ENCODE measurements around the gene P4HTM.

P4HTM gene

GRCh38 chr3:48962939-48963338 lies 27.1 kb upstream of the P4HTM start:
- H3K36me3 ChIP-seq (ENCODE audit: control insufficient read depth, insufficient read depth, low read length): peaks cover 6% of the 10 kb centered on the region
- DNase-seq: no peak
- no peak overlapping the region for H3K4me3 ChIP-seq (ENCODE audit: low read length)
- no peak overlapping the region for H4K5ac ChIP-seq (ENCODE audit: low read length)
- H3K27me3 ChIP-seq (ENCODE audit: insufficient read depth, low read length, poor library complexity): no peaks in the 10 kb centered on the region
- no peak overlapping the region for H3K23ac ChIP-seq (ENCODE audit: low read length)
- H4K8ac ChIP-seq (ENCODE audit: low read depth, low read length): no peak overlapping the region
- H3K27ac ChIP-seq (ENCODE audit: low read depth, low read length): no peak overlapping the region
- no peak overlapping the region for H3K4me2 ChIP-seq (ENCODE audit: low read length)
- H3K9ac ChIP-seq (ENCODE audit: low read length): no peak overlapping the region
- peaks cover 11% of the 10 kb centered on the region for H3K79me1 ChIP-seq (ENCODE audit: low read length)
- no CpG with 5 or more reads among the region's 4 CpGs for WGBS (ENCODE audit: extremely low coverage, insufficient coverage, low lambda C conversion rate)
- no peak overlapping the region for H3K4ac ChIP-seq (ENCODE audit: low read depth, low read length)
- H2BK5ac ChIP-seq (ENCODE audit: low read length): no peak overlapping the region
- H2BK15ac ChIP-seq (replicated peaks; ENCODE audit: low read depth): no peak overlapping the region
- no peak overlapping the region for H3K56ac ChIP-seq (ENCODE audit: low read length)
- H3K79me2 ChIP-seq (ENCODE audit: control insufficient read depth, insufficient read depth, low read length): peaks cover 4% of the 10 kb centered on the region
- H2BK120ac ChIP-seq (ENCODE audit: low read depth, low read length): no peak overlapping the region
- H3K4me1 ChIP-seq (ENCODE audit: control insufficient read depth, low read depth, low read length): no peaks in the 10 kb centered on the region
- no peak overlapping the region for H3K18ac ChIP-seq (ENCODE audit: low read length)
- H2AK5ac ChIP-seq (ENCODE audit: low read length): no peak overlapping the region

- Histone ChIP-seq H2BK15ac (replicated peaks; ENCODE audit: low read depth) (no peak overlapping the region), H3K27ac (ENCODE audit: low read depth, low read length) (no peak overlapping the region), H2AK5ac (ENCODE audit: low read length) (no peak overlapping the region), H3K56ac (ENCODE audit: low read length) (no peak overlapping the region), H2BK5ac (ENCODE audit: low read length) (no peak overlapping the region), H3K79me1 (ENCODE audit: low read length) (peaks cover 10% of the 10 kb centered on the region), H3K4ac (ENCODE audit: low read depth, low read length) (no peak overlapping the region), H4K5ac (ENCODE audit: low read length) (no peak overlapping the region), H3K23ac (ENCODE audit: low read length) (no peak overlapping the region), H3K27me3 (ENCODE audit: insufficient read depth, low read length, poor library complexity) (no peaks in the 10 kb centered on the region), H3K4me3 (ENCODE audit: low read length) (no peak overlapping the region), H2BK120ac (ENCODE audit: low read depth, low read length) (no peak overlapping the region), H3K36me3 (ENCODE audit: control insufficient read depth, insufficient read depth, low read length) (peaks cover 6% of the 10 kb centered on the region), H3K4me2 (ENCODE audit: low read length) (no peak overlapping the region), H3K4me1 (ENCODE audit: control insufficient read depth, low read depth, low read length) (no peaks in the 10 kb centered on the region), H3K18ac (ENCODE audit: low read length) (no peak overlapping the region), H3K9ac (ENCODE audit: low read length) (no peak overlapping the region), H4K8ac (ENCODE audit: low read depth, low read length) (no peak overlapping the region), H3K79me2 (ENCODE audit: control insufficient read depth, insufficient read depth, low read length) (peaks cover 4% of the 10 kb centered on the region)
- DNase-seq: no peak
- WGBS (ENCODE audit: extremely low coverage, insufficient coverage, low lambda C conversion rate): no CpG with 5 or more reads among the region's 2 CpGs
These were observed 26.4 kb upstream of the P4HTM start for GRCh38 chr3:48963591-48963990.

GRCh38 chr3:48966367-48966766 lies 23.7 kb upstream of the P4HTM start:
- Histone ChIP-seq H4K8ac (ENCODE audit: low read depth, low read length) (no peak overlapping the region), H3K4me1 (ENCODE audit: control insufficient read depth, low read depth, low read length) (no peaks in the 10 kb centered on the region), H2AK5ac (ENCODE audit: low read length) (no peak overlapping the region), H3K4ac (ENCODE audit: low read depth, low read length) (no peak overlapping the region), H3K9ac (ENCODE audit: low read length) (no peak overlapping the region), H3K79me1 (ENCODE audit: low read length) (peaks cover 5% of the 10 kb centered on the region), H3K4me3 (ENCODE audit: low read length) (no peak overlapping the region), H3K23ac (ENCODE audit: low read length) (no peak overlapping the region), H4K5ac (ENCODE audit: low read length) (no peak overlapping the region), H3K4me2 (ENCODE audit: low read length) (no peak overlapping the region), H3K18ac (ENCODE audit: low read length) (no peak overlapping the region), H2BK5ac (ENCODE audit: low read length) (no peak overlapping the region), H3K36me3 (ENCODE audit: control insufficient read depth, insufficient read depth, low read length) (peaks cover 8% of the 10 kb centered on the region), H3K79me2 (ENCODE audit: control insufficient read depth, insufficient read depth, low read length) (no peaks in the 10 kb centered on the region), H3K27ac (ENCODE audit: low read depth, low read length) (no peak overlapping the region), H3K27me3 (ENCODE audit: insufficient read depth, low read length, poor library complexity) (no peaks in the 10 kb centered on the region), H2BK15ac (replicated peaks; ENCODE audit: low read depth) (no peak overlapping the region), H2BK120ac (ENCODE audit: low read depth, low read length) (no peak overlapping the region), H3K56ac (ENCODE audit: low read length) (no peak overlapping the region)
- no peak for DNase-seq
- WGBS (ENCODE audit: extremely low coverage, insufficient coverage, low lambda C conversion rate): no CpG with 5 or more reads among the region's 3 CpGs

- Histone ChIP-seq H3K4me2 (ENCODE audit: low read length) (no peak overlapping the region), H3K27ac (ENCODE audit: low read depth, low read length) (no peak overlapping the region), H4K8ac (ENCODE audit: low read depth, low read length) (no peak overlapping the region), H3K36me3 (ENCODE audit: control insufficient read depth, insufficient read depth, low read length) (peaks cover 8% of the 10 kb centered on the region), H2AK5ac (ENCODE audit: low read length) (no peak overlapping the region), H3K9ac (ENCODE audit: low read length) (no peak overlapping the region), H3K23ac (ENCODE audit: low read length) (no peak overlapping the region), H3K4me1 (ENCODE audit: control insufficient read depth, low read depth, low read length) (no peaks in the 10 kb centered on the region), H2BK120ac (ENCODE audit: low read depth, low read length) (no peak overlapping the region), H3K18ac (ENCODE audit: low read length) (no peak overlapping the region), H3K4me3 (ENCODE audit: low read length) (no peak overlapping the region), H3K79me1 (ENCODE audit: low read length) (peaks cover 5% of the 10 kb centered on the region), H3K56ac (ENCODE audit: low read length) (no peak overlapping the region), H3K27me3 (ENCODE audit: insufficient read depth, low read length, poor library complexity) (no peaks in the 10 kb centered on the region), H2BK15ac (replicated peaks; ENCODE audit: low read depth) (no peak overlapping the region), H4K5ac (ENCODE audit: low read length) (no peak overlapping the region), H3K79me2 (ENCODE audit: control insufficient read depth, insufficient read depth, low read length) (no peaks in the 10 kb centered on the region), H2BK5ac (ENCODE audit: low read length) (no peak overlapping the region), H3K4ac (ENCODE audit: low read depth, low read length) (no peak overlapping the region)
- DNase-seq: no peak
- WGBS (ENCODE audit: extremely low coverage, insufficient coverage, low lambda C conversion rate): no CpG with 5 or more reads among the region's 7 CpGs
These were observed 23.1 kb upstream of the P4HTM start for GRCh38 chr3:48966876-48967361.

- no peak for DNase-seq
- Histone ChIP-seq H3K56ac (ENCODE audit: low read length) (no peak overlapping the region), H3K4ac (ENCODE audit: low read depth, low read length) (no peak overlapping the region), H3K4me3 (ENCODE audit: low read length) (no peak overlapping the region), H3K4me1 (ENCODE audit: control insufficient read depth, low read depth, low read length) (no peaks in the 10 kb centered on the region), H4K5ac (ENCODE audit: low read length) (no peak overlapping the region), H2BK15ac (replicated peaks; ENCODE audit: low read depth) (no peak overlapping the region), H3K27me3 (ENCODE audit: insufficient read depth, low read length, poor library complexity) (no peaks in the 10 kb centered on the region), H3K23ac (ENCODE audit: low read length) (no peak overlapping the region), H3K18ac (ENCODE audit: low read length) (no peak overlapping the region), H2BK5ac (ENCODE audit: low read length) (no peak overlapping the region), H3K4me2 (ENCODE audit: low read length) (no peak overlapping the region), H4K8ac (ENCODE audit: low read depth, low read length) (no peak overlapping the region), H3K9ac (ENCODE audit: low read length) (no peak overlapping the region), H2AK5ac (ENCODE audit: low read length) (no peak overlapping the region), H3K36me3 (ENCODE audit: control insufficient read depth, insufficient read depth, low read length) (peaks cover 9% of the 10 kb centered on the region), H3K27ac (ENCODE audit: low read depth, low read length) (no peak overlapping the region), H3K79me1 (ENCODE audit: low read length) (no peaks in the 10 kb centered on the region), H2BK120ac (ENCODE audit: low read depth, low read length) (no peak overlapping the region), H3K79me2 (ENCODE audit: control insufficient read depth, insufficient read depth, low read length) (no peaks in the 10 kb centered on the region)
- no CpG with 5 or more reads among the region's 6 CpGs for WGBS (ENCODE audit: extremely low coverage, insufficient coverage, low lambda C conversion rate)
These were observed 19.5 kb upstream of the P4HTM start for GRCh38 chr3:48970586-48970985.

GRCh38 chr3:48974076-48974864 lies 15.8 kb upstream of the P4HTM start:
- no CpG with 5 or more reads among the region's 10 CpGs for WGBS (ENCODE audit: extremely low coverage, insufficient coverage, low lambda C conversion rate)
- no peak overlapping the region for H4K5ac ChIP-seq (ENCODE audit: low read length)
- no peak overlapping the region for H3K27ac ChIP-seq (ENCODE audit: low read depth, low read length)
- no peaks in the 10 kb centered on the region for H3K27me3 ChIP-seq (ENCODE audit: insufficient read depth, low read length, poor library complexity)
- H3K4me3 ChIP-seq (ENCODE audit: low read length): no peak overlapping the region
- no peak overlapping the region for H3K4me2 ChIP-seq (ENCODE audit: low read length)
- no peak overlapping the region for H3K56ac ChIP-seq (ENCODE audit: low read length)
- DNase-seq: no peak
- no peak overlapping the region for H3K9ac ChIP-seq (ENCODE audit: low read length)
- no peaks in the 10 kb centered on the region for H3K79me1 ChIP-seq (ENCODE audit: low read length)
- H3K4me1 ChIP-seq (ENCODE audit: control insufficient read depth, low read depth, low read length): no peaks in the 10 kb centered on the region
- no peak overlapping the region for H2BK15ac ChIP-seq (replicated peaks; ENCODE audit: low read depth)
- peaks cover 8% of the 10 kb centered on the region for H3K36me3 ChIP-seq (ENCODE audit: control insufficient read depth, insufficient read depth, low read length)
- H3K4ac ChIP-seq (ENCODE audit: low read depth, low read length): no peak overlapping the region
- H2BK120ac ChIP-seq (ENCODE audit: low read depth, low read length): no peak overlapping the region
- H2AK5ac ChIP-seq (ENCODE audit: low read length): no peak overlapping the region
- H3K18ac ChIP-seq (ENCODE audit: low read length): no peak overlapping the region
- H3K23ac ChIP-seq (ENCODE audit: low read length): no peak overlapping the region
- no peak overlapping the region for H4K8ac ChIP-seq (ENCODE audit: low read depth, low read length)
- no peak overlapping the region for H2BK5ac ChIP-seq (ENCODE audit: low read length)
- H3K79me2 ChIP-seq (ENCODE audit: control insufficient read depth, insufficient read depth, low read length): no peaks in the 10 kb centered on the region
